Activated T-cell treated with anti-CD3 and anti-CD28 coated beads, Interleukin-2, amount 50 U/mL, for 72 hours (primary cell): Measurements from ENCODE around the gene OR6C1. TPM values are rescaled to one million over a fixed set of nuclear protein-coding genes. Genes with fewer than 3 reads are reported as not detected.
"Not testable (repeated sequence)": the region's sequence is repeated elsewhere in the genome, so short reads cannot be mapped to it uniquely, and the experiment has no call there.

Experiments used
- ATAC-seq, 2 donors: fragments of 150-1000 bp; cut with Tn5 transposase; replicated peaks in 1 of 2; 2 replicates each; pipeline ENCODE4 v1.10.0; 2021; ENCODE audit warnings: moderate library complexity in 2 of 2, mild to moderate bottlenecking in 1 of 2
- DNase-seq, 2 donors: peaks; one replicate each; pipeline ENCODE4 v3.0.0; 2021 to 2022; ENCODE audit warnings: mixed read lengths in 1 of 2
- H3K27ac Mint-ChIP-seq: one replicate; pipeline ENCODE4 v1.8.0; 2022; ENCODE audit warnings: mild to moderate bottlenecking, moderate library complexity, mixed read lengths
- H3K27me3 Mint-ChIP-seq: one replicate; pipeline ENCODE4 v1.8.0; 2022; ENCODE audit warnings: low read depth, mixed read lengths
- H3K36me3 Mint-ChIP-seq, 2 donors: one replicate each; pipeline ENCODE4 v1.8.0; 2022; ENCODE audit warnings: mixed read lengths in 2 of 2, mild to moderate bottlenecking in 1 of 2; ENCODE audit not compliant: insufficient read depth in 2 of 2
- H3K4me1 Mint-ChIP-seq: one replicate; pipeline ENCODE4 v1.8.0; 2022; ENCODE audit warnings: low read depth, mixed read lengths
- H3K4me3 Mint-ChIP-seq, 2 donors: one replicate each; pipeline ENCODE4 v1.8.0; 2022; ENCODE audit warnings: mild to moderate bottlenecking in 2 of 2, mixed read lengths in 2 of 2, moderate library complexity in 2 of 2
- H3K9me3 Mint-ChIP-seq, 2 donors: one replicate each; pipeline ENCODE4 v1.8.0; 2022; ENCODE audit warnings: mixed read lengths in 2 of 2
- total RNA-seq, 2 donors: library from RNA; stranded (reverse); gene quantifications; one replicate each; pipeline ENCODE4 v1.2.3, GENCODE V29; 2022

Gene OR6C1
- not detected for total RNA-seq

- no peak within 1 kb of the TSS for H3K4me3 Mint-ChIP-seq
- H3K27ac Mint-ChIP-seq = no peak within 1 kb of the TSS
- no peak for DNase-seq
- H3K9me3 Mint-ChIP-seq = peaks cover 0 to under 1% of the 10 kb centered on the region in 2 donors
- no peak for ATAC-seq
- H3K36me3 Mint-ChIP-seq = no peaks in the 10 kb centered on the region
- H3K4me1 Mint-ChIP-seq = no peaks in the 10 kb centered on the region
- no peaks in the 10 kb centered on the region for H3K27me3 Mint-ChIP-seq
Observed at GRCh38 chr12:55314043-55314442, at the start of gene OR6C1. OR6C1 (plus strand) TSS chr12:55314343; CDS start chr12:55320600, 6,257 bp downstream.

- no peak for DNase-seq
Observed at GRCh38 chr12:55280991-55281390, 33.2 kb upstream of the OR6C1 start.

GRCh38 chr12:55289999-55290398 lies 24.1 kb upstream of the OR6C1 start:
- no peaks in the 10 kb centered on the region for H3K36me3 Mint-ChIP-seq
- H3K4me3 Mint-ChIP-seq = no peak overlapping the region
- H3K9me3 Mint-ChIP-seq = no peaks in the 10 kb centered on the region
- no peak for DNase-seq
- no peak for ATAC-seq
- H3K27ac Mint-ChIP-seq = no peak overlapping the region
- H3K4me1 Mint-ChIP-seq = no peaks in the 10 kb centered on the region
- peaks cover 20% of the 10 kb centered on the region for H3K27me3 Mint-ChIP-seq

More at GRCh38 chr12:55280991-55281390, 33.2 kb upstream of the OR6C1 start:
- no peak for ATAC-seq
- no peak overlapping the region for H3K4me3 Mint-ChIP-seq
- peaks cover 13% of the 10 kb centered on the region for H3K27me3 Mint-ChIP-seq
- no peaks in the 10 kb centered on the region for H3K4me1 Mint-ChIP-seq
- H3K9me3 Mint-ChIP-seq = no peaks in the 10 kb centered on the region
- no peak overlapping the region for H3K27ac Mint-ChIP-seq
- H3K36me3 Mint-ChIP-seq = peaks cover 0 to 3% of the 10 kb centered on the region in 2 donors

- peaks cover 21% of the 10 kb centered on the region for H3K27me3 Mint-ChIP-seq
- H3K36me3 Mint-ChIP-seq = no peaks in the 10 kb centered on the region
- DNase-seq = no peak
- no peaks in the 10 kb centered on the region for H3K4me1 Mint-ChIP-seq
- H3K27ac Mint-ChIP-seq = no peak within 1 kb of the TSS
- H3K4me3 Mint-ChIP-seq = no peak within 1 kb of the TSS
- peaks cover 0 to 2% of the 10 kb centered on the region in 2 donors for H3K9me3 Mint-ChIP-seq
- ATAC-seq = no peak
Observed at GRCh38 chr12:55296469-55296868, 17.7 kb upstream of the OR6C1 start, which contains the start of gene OR6C6. OR6C6 (minus strand) TSS chr12:55296569; CDS start chr12:55295232, 1,337 bp downstream.

- Mint-ChIP-seq H3K27ac (no peak overlapping the region), H3K9me3 (peaks cover 0 to 1% of the 10 kb centered on the region in 2 donors), H3K4me3 (no peak overlapping the region), H3K4me1 (no peaks in the 10 kb centered on the region), H3K27me3 (peaks cover 8% of the 10 kb centered on the region), H3K36me3 (no peaks in the 10 kb centered on the region)
- ATAC-seq (no peak), DNase-seq (no peak)
Observed at GRCh38 chr12:55320201-55320600, 6.1 kb downstream of the OR6C1 start.

- not testable (repeated sequence) for H3K36me3 Mint-ChIP-seq, H3K9me3 Mint-ChIP-seq, ATAC-seq, DNase-seq, H3K4me3 Mint-ChIP-seq, H3K27ac Mint-ChIP-seq, H3K27me3 Mint-ChIP-seq, H3K4me1 Mint-ChIP-seq
Observed at GRCh38 chr12:55325801-55326200, 11.7 kb downstream of the OR6C1 start.

GRCh38 chr12:55330446-55330845 lies 16.3 kb downstream of the OR6C1 start, which contains the start of gene OR6C3:
OR6C3 (plus strand) TSS chr12:55330746; CDS start chr12:55331701, 955 bp downstream.
- Mint-ChIP-seq H3K27ac (no peak within 1 kb of the TSS), H3K4me3 (no peak within 1 kb of the TSS), H3K9me3 (no peaks in the 10 kb centered on the region), H3K36me3 (no peaks in the 10 kb centered on the region), H3K4me1 (no peaks in the 10 kb centered on the region), H3K27me3 (peaks cover 8% of the 10 kb centered on the region)
- no peak for DNase-seq
- no peak for ATAC-seq

GRCh38 chr12:55336002-55336401 lies 21.9 kb downstream of the OR6C1 start:
- no peak overlapping the region for H3K4me3 Mint-ChIP-seq
- no peak for DNase-seq
- H3K36me3 Mint-ChIP-seq = no peaks in the 10 kb centered on the region
- H3K27ac Mint-ChIP-seq = no peak overlapping the region
- no peak for ATAC-seq
- H3K4me1 Mint-ChIP-seq = no peaks in the 10 kb centered on the region
- H3K27me3 Mint-ChIP-seq = peaks cover 8% of the 10 kb centered on the region
- H3K9me3 Mint-ChIP-seq = no peaks in the 10 kb centered on the region

GRCh38 chr12:55355338-55355737 lies 41.2 kb downstream of the OR6C1 start:
- peaks cover 14% of the 10 kb centered on the region for H3K27me3 Mint-ChIP-seq
- not testable (repeated sequence) for H3K4me1 Mint-ChIP-seq, H3K27ac Mint-ChIP-seq, DNase-seq, H3K4me3 Mint-ChIP-seq, H3K9me3 Mint-ChIP-seq, H3K36me3 Mint-ChIP-seq, ATAC-seq

- DNase-seq (no peak), ATAC-seq (no peak)
- Mint-ChIP-seq H3K36me3 (no peaks in the 10 kb centered on the region), H3K27ac (no peak within 1 kb of the TSS), H3K27me3 (peaks cover 8% of the 10 kb centered on the region), H3K4me1 (no peaks in the 10 kb centered on the region), H3K4me3 (no peak within 1 kb of the TSS), H3K9me3 (peaks cover 2% of the 10 kb centered on the region in 2 donors)
Observed at GRCh38 chr12:55362675-55363074, 48.5 kb downstream of the OR6C1 start, which contains the start of gene OR6C75. OR6C75 (plus strand) TSS chr12:55362975; CDS start chr12:55365111, 2,136 bp downstream.

GRCh38 chr12:55365086-55365485 lies 50.9 kb downstream of the OR6C1 start:
- Mint-ChIP-seq H3K36me3 (no peaks in the 10 kb centered on the region), H3K4me1 (no peaks in the 10 kb centered on the region), H3K4me3 (no peak overlapping the region), H3K27ac (no peak overlapping the region), H3K27me3 (peaks cover 8% of the 10 kb centered on the region), H3K9me3 (no peaks in the 10 kb centered on the region)
- no peak for ATAC-seq
- no peak for DNase-seq

Other genes with a start within 250 kb of the OR6C1 start
- not detected for gene OR9K2, start 187.9 kb upstream of the OR6C1 start, total RNA-seq
- gene OR10A7, start 93.3 kb upstream of the OR6C1 start, total RNA-seq = not detected
- not detected for gene OR6C74, start 69.7 kb upstream of the OR6C1 start, total RNA-seq
- gene OR6C6, start 17.8 kb upstream of the OR6C1 start, total RNA-seq = not detected
- not detected for gene OR6C3, start 16.4 kb downstream of the OR6C1 start, total RNA-seq
- gene OR6C75, start 48.6 kb downstream of the OR6C1 start, total RNA-seq = not detected
- not detected for gene OR6C65, start 86.2 kb downstream of the OR6C1 start, total RNA-seq
- gene OR6C76, start 111.9 kb downstream of the OR6C1 start, total RNA-seq = not detected
- not detected for gene OR6C2, start 129.7 kb downstream of the OR6C1 start, total RNA-seq
- under 1 TPM in 1 of 2 donors, not detected in 1; 0.26 TPM for gene OR6C70, start 155.8 kb downstream of the OR6C1 start, total RNA-seq
- not detected for gene OR6C68, start 178.0 kb downstream of the OR6C1 start, total RNA-seq
- not detected for gene OR6C4, start 235.3 kb downstream of the OR6C1 start, total RNA-seq